Epithelial cell of esophagus (primary cell): ENCODE measurements around the gene LAYN.

Source experiments
- DNase-seq: peaks from one replicate; pipeline ENCODE4 v3.0.0; 2010; ENCODE audit warnings: low read depth
- H3K4me3 ChIP-seq: 2 replicates; pipeline ENCODE4 v1.5.1; 2011; ENCODE audit warnings: mild to moderate bottlenecking, low read length, control low read depth
- TF ChIP-seq, protein P1 (sequence below): IDR thresholded peaks from 2 replicates; pipeline ENCODE4 v1.5.1; 2011; ENCODE audit warnings: low read depth, mild to moderate bottlenecking, low read length, control low read depth, inconsistent platforms; ENCODE audit not compliant: insufficient read depth; ENCODE audit errors: missing control alignments

LAYN gene

DNA sequence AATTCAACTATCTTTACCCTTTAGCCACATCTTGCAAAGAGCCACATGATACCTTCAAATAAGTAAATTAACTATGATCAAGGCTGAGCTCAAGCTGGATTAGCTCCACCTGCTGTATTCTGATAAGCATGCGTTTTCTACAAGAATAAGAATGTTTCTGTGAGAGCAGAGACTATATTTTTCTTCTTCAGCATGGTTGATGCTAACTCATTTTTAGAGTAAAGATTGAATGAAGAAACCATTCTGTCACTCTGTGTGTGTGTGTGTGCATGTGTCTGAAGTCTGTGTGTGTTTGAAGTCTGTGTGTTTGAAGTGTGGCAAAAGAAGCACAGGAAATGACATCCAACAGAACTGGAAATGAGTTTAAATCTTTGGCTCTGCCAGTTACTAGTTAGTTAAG, 12.0 kb upstream of the LAYN start:
- no peak for DNase-seq
- TF ChIP-seq, protein P1, sequence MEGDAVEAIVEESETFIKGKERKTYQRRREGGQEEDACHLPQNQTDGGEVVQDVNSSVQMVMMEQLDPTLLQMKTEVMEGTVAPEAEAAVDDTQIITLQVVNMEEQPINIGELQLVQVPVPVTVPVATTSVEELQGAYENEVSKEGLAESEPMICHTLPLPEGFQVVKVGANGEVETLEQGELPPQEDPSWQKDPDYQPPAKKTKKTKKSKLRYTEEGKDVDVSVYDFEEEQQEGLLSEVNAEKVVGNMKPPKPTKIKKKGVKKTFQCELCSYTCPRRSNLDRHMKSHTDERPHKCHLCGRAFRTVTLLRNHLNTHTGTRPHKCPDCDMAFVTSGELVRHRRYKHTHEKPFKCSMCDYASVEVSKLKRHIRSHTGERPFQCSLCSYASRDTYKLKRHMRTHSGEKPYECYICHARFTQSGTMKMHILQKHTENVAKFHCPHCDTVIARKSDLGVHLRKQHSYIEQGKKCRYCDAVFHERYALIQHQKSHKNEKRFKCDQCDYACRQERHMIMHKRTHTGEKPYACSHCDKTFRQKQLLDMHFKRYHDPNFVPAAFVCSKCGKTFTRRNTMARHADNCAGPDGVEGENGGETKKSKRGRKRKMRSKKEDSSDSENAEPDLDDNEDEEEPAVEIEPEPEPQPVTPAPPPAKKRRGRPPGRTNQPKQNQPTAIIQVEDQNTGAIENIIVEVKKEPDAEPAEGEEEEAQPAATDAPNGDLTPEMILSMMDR = peak; percentile 27
- no peak overlapping the region for H3K4me3 ChIP-seq

DNA sequence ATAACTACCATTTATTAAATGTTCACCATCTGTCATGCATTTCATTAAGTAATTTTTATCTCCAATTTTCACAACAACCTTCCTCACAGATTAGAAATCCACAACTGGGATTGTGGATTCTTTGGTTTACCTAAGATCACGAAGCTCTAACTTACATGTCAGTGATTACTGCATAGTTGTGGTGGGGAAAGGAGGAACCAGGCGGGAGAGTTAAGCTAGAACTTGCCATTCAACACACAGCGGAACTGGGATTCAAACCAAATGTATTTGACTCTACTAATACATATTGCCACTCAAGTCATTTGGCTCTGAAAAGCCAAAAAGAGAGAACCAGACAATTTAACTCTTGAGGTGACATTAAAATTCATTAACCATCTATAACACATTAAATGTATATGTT, 10.4 kb upstream of the LAYN start:
- no peak overlapping the region for H3K4me3 ChIP-seq
- DNase-seq = peak; percentile 61
- TF ChIP-seq, protein P1 = no peak

DNA sequence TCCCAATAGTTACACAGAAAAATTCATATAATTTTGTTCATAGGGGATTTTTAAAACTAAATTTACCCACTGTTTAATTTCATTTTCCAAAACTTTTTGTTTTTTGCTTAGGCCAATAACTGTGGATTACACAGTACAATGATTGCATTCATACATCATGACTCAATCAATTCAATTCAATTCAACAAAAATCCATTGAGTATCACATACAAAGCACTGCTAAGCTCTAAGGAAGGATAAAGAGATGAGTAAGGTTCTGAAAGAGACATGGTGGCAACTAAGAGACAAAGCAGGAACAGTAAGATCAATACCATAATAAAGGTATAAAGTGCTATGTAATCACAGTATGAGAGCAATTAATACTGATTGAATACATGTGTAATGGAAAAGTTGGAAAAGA, 9.4 kb upstream of the LAYN start:
- no peak overlapping the region for H3K4me3 ChIP-seq
- TF ChIP-seq, protein P1 = no peak
- peak; percentile 62 for DNase-seq

DNA sequence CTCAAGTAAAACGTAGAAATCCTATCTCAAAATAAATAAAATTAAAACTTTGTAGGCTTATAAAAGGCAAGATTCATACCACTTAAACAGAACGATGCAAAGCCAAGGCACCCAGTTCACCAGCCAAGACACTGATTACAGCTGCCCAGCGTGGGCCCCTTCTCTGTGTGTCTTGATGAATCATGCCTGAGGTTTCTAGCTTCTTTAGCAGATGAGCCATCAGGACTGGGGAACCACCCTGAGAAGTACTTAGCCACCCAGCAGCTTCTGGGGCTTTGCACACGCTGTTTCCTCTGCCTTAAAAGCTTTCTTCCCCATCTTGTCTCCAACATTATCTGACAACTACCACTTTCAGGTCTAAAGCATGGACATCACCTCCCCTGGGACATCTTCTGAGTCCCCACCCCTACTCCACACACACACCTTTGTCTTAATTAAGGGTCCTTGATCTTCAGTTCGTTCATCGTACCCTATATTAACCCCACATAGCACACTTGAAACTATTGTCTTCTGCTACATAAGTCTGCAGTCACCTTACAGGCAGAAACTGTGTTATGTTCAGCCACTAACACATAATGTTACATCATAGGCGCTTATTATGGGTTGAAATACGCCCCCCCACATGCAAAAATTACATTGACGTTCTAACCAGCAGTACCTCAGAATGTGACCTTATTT, 8.7 kb upstream of the LAYN start:
- DNase-seq = peak; percentile 97
- no peak overlapping the region for H3K4me3 ChIP-seq
- TF ChIP-seq, protein P1 = no peak

GRCh38 chr11:111532365-111532709, 8.2 kb upstream of the LAYN start:
- TF ChIP-seq, protein P1 = no peak
- peak; percentile 61 for DNase-seq
- no peak overlapping the region for H3K4me3 ChIP-seq

DNA sequence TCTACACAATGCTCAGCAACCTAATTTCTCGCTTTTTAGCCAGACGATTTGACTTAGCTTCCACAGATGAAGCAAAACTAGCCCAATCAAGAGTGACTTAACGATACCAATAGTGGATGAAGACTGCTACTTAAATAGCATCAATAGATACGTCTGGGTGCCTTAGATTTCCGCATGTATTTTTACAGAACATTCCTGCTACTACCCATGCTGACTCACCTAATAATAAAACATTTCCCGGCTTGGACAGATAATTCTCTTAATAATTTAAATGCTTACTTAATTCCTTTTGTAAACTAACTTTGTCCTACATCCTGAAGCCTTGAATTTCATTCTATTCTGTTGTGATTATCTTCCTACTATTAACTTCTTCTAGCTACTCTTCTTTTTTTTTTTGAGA, 5.2 kb upstream of the LAYN start:
- H3K4me3 ChIP-seq = no peak overlapping the region
- TF ChIP-seq, protein P1 = no peak
- DNase-seq = no peak

DNA sequence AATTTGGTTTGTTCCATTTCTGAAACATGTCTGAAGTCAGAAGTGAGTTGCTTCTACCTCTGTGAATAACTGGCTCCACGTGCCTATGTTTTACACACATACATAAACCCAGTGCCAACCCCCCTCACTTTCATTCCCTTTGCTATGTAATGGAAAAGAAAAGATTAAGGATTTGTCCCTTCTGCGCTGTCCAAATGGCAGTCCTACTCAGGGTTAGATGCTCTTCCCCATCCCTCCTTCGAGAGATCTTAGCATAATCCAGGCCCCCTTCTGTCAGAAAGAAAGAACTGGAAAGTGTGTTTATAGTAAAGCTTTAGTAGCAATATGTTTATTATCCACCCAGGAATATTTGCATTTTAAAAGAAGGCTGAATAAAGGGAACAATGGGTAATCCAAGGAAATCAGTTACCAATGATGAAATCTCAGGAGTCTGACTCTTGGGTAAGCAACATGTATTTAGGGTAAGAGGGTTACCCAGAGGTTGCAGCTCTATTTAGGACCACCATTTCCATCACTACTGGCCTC, 3.1 kb upstream of the LAYN start:
- no peak overlapping the region for H3K4me3 ChIP-seq
- DNase-seq = no peak
- TF ChIP-seq, protein P1 = no peak
